NCI-H2107 (cell line): Measurements from ENCODE around the gene PPP2R5C.

Source experiments
- DNase-seq: peaks from one replicate; lab custom pipeline; 2025; lab: John Stamatoyannopoulos, UW

The PPP2R5C gene

GRCh38 chr14:101840649-101841369 lies 79.3 kb downstream of the PPP2R5C start:
- no peak for DNase-seq

- no peak for DNase-seq
Measured at GRCh38 chr14:101843038-101843437, 81.5 kb downstream of the PPP2R5C start.

GRCh38 chr14:101843665-101844064 lies 82.2 kb downstream of the PPP2R5C start:
- DNase-seq: no peak

- DNase-seq: no peak
Measured at GRCh38 chr14:101844219-101844618, 82.7 kb downstream of the PPP2R5C start.

- no peak for DNase-seq
Measured at GRCh38 chr14:101844751-101845150, 83.2 kb downstream of the PPP2R5C start.

- DNase-seq: no peak
Measured at GRCh38 chr14:101845496-101845895, 84.0 kb downstream of the PPP2R5C start.

GRCh38 chr14:101845896-101846295 lies 84.4 kb downstream of the PPP2R5C start:
- DNase-seq: no peak

GRCh38 chr14:101849125-101849524 lies 87.6 kb downstream of the PPP2R5C start:
- no peak for DNase-seq

GRCh38 chr14:101849640-101850039 lies 88.1 kb downstream of the PPP2R5C start:
- no peak for DNase-seq

GRCh38 chr14:101851183-101851582 lies 89.7 kb downstream of the PPP2R5C start:
- no peak for DNase-seq

- DNase-seq: no peak
Measured at GRCh38 chr14:101851736-101852405, 90.4 kb downstream of the PPP2R5C start.

- DNase-seq: no peak
Measured at GRCh38 chr14:101852785-101853184, 91.3 kb downstream of the PPP2R5C start.

- DNase-seq: no peak
Measured at GRCh38 chr14:101853455-101854018, 92.0 kb downstream of the PPP2R5C start.

- no peak for DNase-seq
Measured at GRCh38 chr14:101854366-101854765, 92.9 kb downstream of the PPP2R5C start.

GRCh38 chr14:101855958-101856357 lies 94.4 kb downstream of the PPP2R5C start:
- no peak for DNase-seq

- no peak for DNase-seq
Measured at GRCh38 chr14:101856536-101856935, 95.0 kb downstream of the PPP2R5C start.

- no peak for DNase-seq
Measured at GRCh38 chr14:101857226-101857625, 95.7 kb downstream of the PPP2R5C start.

- peak; percentile 54 for DNase-seq
Measured at GRCh38 chr14:101858791-101859537, 97.5 kb downstream of the PPP2R5C start.

GRCh38 chr14:101859538-101859902 lies 98.0 kb downstream of the PPP2R5C start:
- no peak for DNase-seq

GRCh38 chr14:101859958-101860357 lies 98.4 kb downstream of the PPP2R5C start:
- DNase-seq: no peak

GRCh38 chr14:101861464-101861863 lies 100.0 kb downstream of the PPP2R5C start:
- no peak for DNase-seq

- no peak for DNase-seq
Measured at GRCh38 chr14:101862177-101862576, 100.7 kb downstream of the PPP2R5C start.

GRCh38 chr14:101862711-101863110 lies 101.2 kb downstream of the PPP2R5C start:
- DNase-seq: no peak
